SU-DHL-6 (cell line): ENCODE data around the gene UNC93B1.

Experiments
- H2AFZ ChIP-seq: fragments of 200-600 bp; sonication (generic); 2 replicates; pipeline ENCODE4 v1.6.1; 2014; ENCODE audit warnings: low read depth, mild to moderate bottlenecking, moderate library complexity, mixed read lengths, antibody characterized with exemption, low read length; ENCODE audit not compliant: severe bottlenecking
- H3F3A ChIP-seq: fragments of 200-600 bp; shearing (Covaris generic); 2 replicates; pipeline ENCODE4 v1.6.0; 2016; ENCODE audit warnings: antibody characterized with exemption, mild to moderate bottlenecking; ENCODE audit not compliant: insufficient read depth
- H3K27ac ChIP-seq: fragments of 200-600 bp; sonication (generic); 2 replicates; pipeline ENCODE4 v1.5.1; 2016; ENCODE audit warnings: low read depth, mild to moderate bottlenecking, low read length, moderate library complexity, mixed read lengths
- H3K27me3 ChIP-seq: fragments of 200-600 bp; sonication (generic), shearing (Covaris generic); 2 replicates; pipeline ENCODE4 v1.6.0; 2014; ENCODE audit warnings: mild to moderate bottlenecking, low read length
- H3K36me3 ChIP-seq: fragments of 200-600 bp; sonication (generic); 2 replicates; pipeline ENCODE4 v1.6.1; 2014; ENCODE audit warnings: mild to moderate bottlenecking, low read length, mixed read lengths
- H3K4me2 ChIP-seq: fragments of 300-600, 200-600 bp; shearing (Covaris generic), sonication (generic); 2 replicates; pipeline ENCODE4 v1.6.0; 2014; ENCODE audit warnings: low read length, low read depth, mild to moderate bottlenecking; ENCODE audit not compliant: poor library complexity, severe bottlenecking
- H3K4me3 ChIP-seq: fragments of 200-600 bp; sonication (generic); 2 replicates; pipeline ENCODE4 v1.5.1; 2014; ENCODE audit warnings: antibody characterized with exemption, low read length, mild to moderate bottlenecking, mixed read lengths; ENCODE audit not compliant: insufficient read depth, poor library complexity, severe bottlenecking
- H3K79me2 ChIP-seq: fragments of 200-600 bp; sonication (generic); 2 replicates; pipeline ENCODE4 v1.6.1; 2014; ENCODE audit warnings: mild to moderate bottlenecking, low read length, moderate library complexity; ENCODE audit not compliant: insufficient read depth
- H3K9ac ChIP-seq: fragments of 200-600 bp; sonication (generic); 2 replicates; pipeline ENCODE4 v1.7.0; 2014; ENCODE audit warnings: mild to moderate bottlenecking, low read length
- H3K9me2 ChIP-seq: fragments of 200-600 bp; sonication (generic); replicated peaks from 2 replicates; pipeline ENCODE4 v1.6.1; 2014; ENCODE audit warnings: low read length; ENCODE audit not compliant: insufficient read depth
- H3K9me3 ChIP-seq: fragments of 200-600 bp; sonication (generic); 2 replicates; pipeline ENCODE4 v1.6.1; 2014; ENCODE audit warnings: low read length, mixed read lengths; ENCODE audit not compliant: insufficient read depth
- H4K20me1 ChIP-seq: fragments of 200-600 bp; sonication (generic); 2 replicates; pipeline ENCODE4 v1.6.1; 2014; ENCODE audit warnings: low read depth, mild to moderate bottlenecking, antibody characterized with exemption, low read length, moderate library complexity, mixed read lengths
- EZH2phosphoT487 ChIP-seq: fragments of 200-600 bp; sonication (generic), shearing (Covaris generic); conservative IDR thresholded peaks from 2 replicates; pipeline ENCODE4 v1.6.1; 2018; ENCODE audit warnings: mild to moderate bottlenecking, antibody characterized with exemption, low read length, moderate library complexity, mixed read lengths
- TF ChIP-seq, protein P1 (sequence below): fragments of 200-600 bp; sonication (generic); IDR thresholded peaks from one replicate; pipeline ENCODE4 v1.5.1; 2017; ENCODE audit warnings: antibody characterized with exemption, mild to moderate bottlenecking, low read length, moderate library complexity; ENCODE audit not compliant: insufficient read depth, poor library complexity, severe bottlenecking

Gene UNC93B1

DNA sequence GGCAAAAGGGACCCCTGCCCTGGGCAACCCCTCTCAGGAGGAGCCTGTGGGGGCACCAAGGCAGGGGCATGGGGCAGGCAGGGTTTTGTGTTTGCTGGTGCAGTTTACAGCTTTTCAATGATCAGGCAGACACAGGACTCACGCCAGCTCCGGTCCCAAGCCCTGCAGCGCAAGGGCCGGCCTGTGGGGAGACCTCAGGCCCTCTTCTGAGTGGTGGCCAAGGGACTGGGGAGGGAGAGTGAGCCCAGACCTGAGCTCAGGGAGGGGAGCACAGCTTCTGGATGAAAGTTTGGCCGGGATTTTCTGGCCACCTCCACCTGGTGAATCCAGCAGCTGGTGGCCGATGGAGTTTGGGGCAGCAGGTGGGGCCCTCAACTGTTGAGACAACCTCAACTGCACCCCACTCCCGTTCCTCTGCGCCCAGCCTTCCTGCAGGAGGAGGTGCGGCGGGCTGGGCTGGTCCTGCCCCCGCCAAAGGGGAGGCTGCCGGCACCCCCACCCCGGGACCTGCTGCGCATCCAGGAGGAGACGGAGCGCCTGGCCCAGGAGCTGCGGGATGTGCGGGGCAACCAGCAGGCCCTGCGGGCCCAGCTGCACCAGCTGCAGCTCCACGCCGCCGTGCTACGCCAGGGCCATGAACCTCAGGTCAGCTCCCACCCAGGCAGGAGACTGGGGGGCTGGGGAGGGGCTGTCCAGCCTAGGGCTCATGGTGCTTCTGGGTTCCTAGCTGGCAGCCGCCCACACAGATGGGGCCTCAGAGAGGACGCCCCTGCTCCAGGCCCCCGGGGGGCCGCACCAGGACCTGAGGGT is 38.5 kb upstream of the UNC93B1 start:
- Histone ChIP-seq H3K4me2 (no peak overlapping the region), H3K4me3 (no peak overlapping the region), H3K36me3 (no peaks in the 10 kb centered on the region), H3K9me3 (no peaks in the 10 kb centered on the region), H3K9me2 (no peaks in the 10 kb centered on the region), H3K79me2 (peaks cover 24% of the 10 kb centered on the region), H3K27ac (no peak overlapping the region), H3F3A (no peaks in the 10 kb centered on the region; the same call in 1 of the 2 replicates), H3K9ac (no peak overlapping the region), H4K20me1 (no peaks in the 10 kb centered on the region), H3K27me3 (no peaks in the 10 kb centered on the region), H2AFZ (no peak overlapping the region)
- TF ChIP-seq EZH2phosphoT487 = no peak
- TF ChIP-seq, protein P1, sequence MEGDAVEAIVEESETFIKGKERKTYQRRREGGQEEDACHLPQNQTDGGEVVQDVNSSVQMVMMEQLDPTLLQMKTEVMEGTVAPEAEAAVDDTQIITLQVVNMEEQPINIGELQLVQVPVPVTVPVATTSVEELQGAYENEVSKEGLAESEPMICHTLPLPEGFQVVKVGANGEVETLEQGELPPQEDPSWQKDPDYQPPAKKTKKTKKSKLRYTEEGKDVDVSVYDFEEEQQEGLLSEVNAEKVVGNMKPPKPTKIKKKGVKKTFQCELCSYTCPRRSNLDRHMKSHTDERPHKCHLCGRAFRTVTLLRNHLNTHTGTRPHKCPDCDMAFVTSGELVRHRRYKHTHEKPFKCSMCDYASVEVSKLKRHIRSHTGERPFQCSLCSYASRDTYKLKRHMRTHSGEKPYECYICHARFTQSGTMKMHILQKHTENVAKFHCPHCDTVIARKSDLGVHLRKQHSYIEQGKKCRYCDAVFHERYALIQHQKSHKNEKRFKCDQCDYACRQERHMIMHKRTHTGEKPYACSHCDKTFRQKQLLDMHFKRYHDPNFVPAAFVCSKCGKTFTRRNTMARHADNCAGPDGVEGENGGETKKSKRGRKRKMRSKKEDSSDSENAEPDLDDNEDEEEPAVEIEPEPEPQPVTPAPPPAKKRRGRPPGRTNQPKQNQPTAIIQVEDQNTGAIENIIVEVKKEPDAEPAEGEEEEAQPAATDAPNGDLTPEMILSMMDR = no peak

DNA sequence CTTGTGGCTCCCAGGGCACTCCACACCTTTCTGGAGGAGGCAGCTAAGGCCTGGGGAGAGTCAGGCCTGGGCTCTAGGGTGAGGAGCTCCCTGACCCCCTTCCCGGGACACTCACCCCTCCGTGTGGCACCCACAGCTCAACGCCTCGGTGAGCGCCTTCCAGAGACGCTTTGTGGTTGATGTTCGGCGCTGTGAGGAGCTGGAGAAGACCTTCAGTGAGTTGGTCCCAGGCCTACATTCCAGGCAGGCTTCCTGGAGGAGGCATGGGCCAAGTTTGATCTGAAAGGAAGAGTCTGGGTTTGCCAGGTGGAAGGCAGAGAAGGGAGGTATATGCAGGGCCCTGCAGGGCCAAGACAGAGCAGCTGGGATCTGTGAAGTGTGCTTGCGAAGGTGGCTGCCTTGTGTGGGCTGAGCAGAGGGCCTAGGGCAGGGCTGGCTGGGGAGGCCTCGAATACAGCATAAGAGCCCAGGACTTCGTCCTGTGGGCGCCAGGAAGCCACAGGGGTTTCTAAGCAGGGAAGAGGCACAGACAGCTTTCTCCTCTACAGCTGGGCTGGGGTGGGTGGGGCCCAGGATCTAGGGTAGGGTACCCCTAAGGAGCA is 37.8 kb upstream of the UNC93B1 start:
- H3K9me3 ChIP-seq = no peaks in the 10 kb centered on the region
- no peak overlapping the region for H3K27ac ChIP-seq
- H3K4me3 ChIP-seq = no peak overlapping the region
- H3K79me2 ChIP-seq = peaks cover 24% of the 10 kb centered on the region
- no peaks in the 10 kb centered on the region; the same call in 1 of the 2 replicates for H3F3A ChIP-seq
- H4K20me1 ChIP-seq = no peaks in the 10 kb centered on the region
- no peak overlapping the region for H3K4me2 ChIP-seq
- no peaks in the 10 kb centered on the region for H3K27me3 ChIP-seq
- H2AFZ ChIP-seq = no peak overlapping the region
- TF ChIP-seq, protein P1 = no peak
- no peak for TF ChIP-seq EZH2phosphoT487
- H3K9me2 ChIP-seq = no peaks in the 10 kb centered on the region
- H3K36me3 ChIP-seq = no peaks in the 10 kb centered on the region
- no peak overlapping the region for H3K9ac ChIP-seq

DNA sequence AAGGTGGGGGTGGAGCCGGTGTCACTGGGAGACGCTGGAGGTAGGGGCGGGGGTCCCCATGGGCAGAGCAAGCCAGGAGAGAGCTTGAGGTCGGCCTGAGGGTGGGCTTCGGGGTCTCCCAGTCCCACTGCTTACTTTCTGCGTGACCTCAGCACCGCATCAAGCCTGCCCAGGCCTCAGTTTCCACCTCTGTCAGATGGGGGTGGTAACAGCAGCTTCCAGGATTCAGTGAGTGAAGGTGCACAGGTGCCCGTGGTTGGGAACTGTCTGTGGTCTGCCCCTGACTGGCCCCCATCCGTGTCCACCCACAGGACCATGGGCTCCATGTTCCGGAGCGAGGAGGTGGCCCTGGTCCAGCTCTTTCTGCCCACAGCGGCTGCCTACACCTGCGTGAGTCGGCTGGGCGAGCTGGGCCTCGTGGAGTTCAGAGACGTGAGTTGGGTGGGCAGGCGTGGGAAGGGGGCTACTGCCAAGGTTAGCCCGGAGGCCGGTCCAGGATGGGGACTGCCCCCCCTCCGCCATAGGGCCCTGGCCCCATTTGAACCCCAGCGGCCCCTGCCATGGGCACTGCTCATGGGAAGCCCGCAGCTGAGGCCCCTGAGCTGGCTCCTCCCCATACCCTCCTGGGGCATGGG is 37.2 kb upstream of the UNC93B1 start:
- Histone ChIP-seq H2AFZ (no peak overlapping the region), H3K9me3 (no peaks in the 10 kb centered on the region), H3K4me3 (peak overlapping the region; percentile 81), H3K4me2 (peak overlapping the region; percentile 99), H3K79me2 (peaks cover 24% of the 10 kb centered on the region), H3K9ac (peak overlapping the region; percentile 77), H4K20me1 (no peaks in the 10 kb centered on the region), H3K27ac (peak overlapping the region; percentile 74), H3K9me2 (no peaks in the 10 kb centered on the region), H3K36me3 (no peaks in the 10 kb centered on the region), H3F3A (no peaks in the 10 kb centered on the region; the same call in 1 of the 2 replicates), H3K27me3 (no peaks in the 10 kb centered on the region)
- TF ChIP-seq, protein P1 = no peak
- no peak for TF ChIP-seq EZH2phosphoT487
